ENCODE data around the gene CCDC102A.

- TF ChIP-seq, protein P1, sequence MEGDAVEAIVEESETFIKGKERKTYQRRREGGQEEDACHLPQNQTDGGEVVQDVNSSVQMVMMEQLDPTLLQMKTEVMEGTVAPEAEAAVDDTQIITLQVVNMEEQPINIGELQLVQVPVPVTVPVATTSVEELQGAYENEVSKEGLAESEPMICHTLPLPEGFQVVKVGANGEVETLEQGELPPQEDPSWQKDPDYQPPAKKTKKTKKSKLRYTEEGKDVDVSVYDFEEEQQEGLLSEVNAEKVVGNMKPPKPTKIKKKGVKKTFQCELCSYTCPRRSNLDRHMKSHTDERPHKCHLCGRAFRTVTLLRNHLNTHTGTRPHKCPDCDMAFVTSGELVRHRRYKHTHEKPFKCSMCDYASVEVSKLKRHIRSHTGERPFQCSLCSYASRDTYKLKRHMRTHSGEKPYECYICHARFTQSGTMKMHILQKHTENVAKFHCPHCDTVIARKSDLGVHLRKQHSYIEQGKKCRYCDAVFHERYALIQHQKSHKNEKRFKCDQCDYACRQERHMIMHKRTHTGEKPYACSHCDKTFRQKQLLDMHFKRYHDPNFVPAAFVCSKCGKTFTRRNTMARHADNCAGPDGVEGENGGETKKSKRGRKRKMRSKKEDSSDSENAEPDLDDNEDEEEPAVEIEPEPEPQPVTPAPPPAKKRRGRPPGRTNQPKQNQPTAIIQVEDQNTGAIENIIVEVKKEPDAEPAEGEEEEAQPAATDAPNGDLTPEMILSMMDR (IDR thresholded peaks at IDR 0.05): no peak
- no peak for TF ChIP-seq POLR2AphosphoS5 (IDR thresholded peaks at IDR 0.05)
These were observed 17.4 kb downstream of the CCDC102A start for GRCh38 chr16:57518922-57519321.
